Adipocyte (in vitro differentiated cells): ENCODE data around the gene DUS2.

ENCODE experiments used
- DNase-seq: peaks from one replicate; pipeline ENCODE4 v3.0.0-alpha.2; 2015; ENCODE audit warnings: low read depth
- H3K27me3 ChIP-seq: replicated peaks from 2 replicates; pipeline ENCODE4 v1.7.0; 2013; ENCODE audit warnings: mild to moderate bottlenecking, low read length, moderate library complexity; ENCODE audit not compliant: control insufficient read depth, insufficient read depth
- H3K36me3 ChIP-seq: 2 replicates; pipeline ENCODE4 v1.7.0; 2013; ENCODE audit warnings: low read length, mild to moderate bottlenecking, moderate library complexity; ENCODE audit not compliant: control insufficient read depth, insufficient read depth, severe bottlenecking
- H3K4me1 ChIP-seq: 2 replicates; pipeline ENCODE4 v1.7.0; 2013; ENCODE audit warnings: mild to moderate bottlenecking, low read length, moderate library complexity; ENCODE audit not compliant: control insufficient read depth, insufficient read depth
- H3K4me3 ChIP-seq: 2 replicates; pipeline ENCODE4 v1.7.0; 2013; ENCODE audit warnings: mild to moderate bottlenecking, low read length, moderate library complexity
- H3K9ac ChIP-seq: 2 replicates; pipeline ENCODE4 v1.7.0; 2013; ENCODE audit warnings: mild to moderate bottlenecking, low read length, moderate library complexity
- H3K9me3 ChIP-seq: 2 replicates; pipeline ENCODE4 v1.7.0; 2013; ENCODE audit warnings: mild to moderate bottlenecking, low read length, moderate library complexity; ENCODE audit not compliant: control insufficient read depth

Gene DUS2

DNA sequence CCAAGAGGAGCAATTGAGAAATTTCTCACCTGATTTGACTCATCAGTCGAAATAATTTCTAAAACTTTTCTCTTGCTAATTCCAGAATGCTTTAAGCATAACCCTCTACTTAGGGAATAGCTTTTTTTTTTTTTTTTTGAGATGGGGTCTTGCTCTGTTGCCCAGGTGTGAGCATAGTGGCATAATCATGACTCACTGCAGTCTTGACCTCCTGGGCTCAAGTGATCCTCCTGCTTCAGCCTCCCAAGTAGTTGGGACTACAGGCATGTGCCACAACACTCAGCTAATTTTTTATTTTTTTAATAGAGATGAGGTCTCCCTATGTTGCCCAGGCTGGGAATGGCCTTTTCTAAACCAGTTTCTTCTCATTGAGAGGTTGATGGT, 48.4 kb downstream of the DUS2 start:
- no peak for DNase-seq
- Histone ChIP-seq H3K9ac (no peak overlapping the region), H3K36me3 (peaks cover 49% of the 10 kb centered on the region), H3K27me3 (no peaks in the 10 kb centered on the region), H3K9me3 (no peaks in the 10 kb centered on the region), H3K4me3 (no peak overlapping the region), H3K4me1 (peaks cover 28% of the 10 kb centered on the region)

DNA sequence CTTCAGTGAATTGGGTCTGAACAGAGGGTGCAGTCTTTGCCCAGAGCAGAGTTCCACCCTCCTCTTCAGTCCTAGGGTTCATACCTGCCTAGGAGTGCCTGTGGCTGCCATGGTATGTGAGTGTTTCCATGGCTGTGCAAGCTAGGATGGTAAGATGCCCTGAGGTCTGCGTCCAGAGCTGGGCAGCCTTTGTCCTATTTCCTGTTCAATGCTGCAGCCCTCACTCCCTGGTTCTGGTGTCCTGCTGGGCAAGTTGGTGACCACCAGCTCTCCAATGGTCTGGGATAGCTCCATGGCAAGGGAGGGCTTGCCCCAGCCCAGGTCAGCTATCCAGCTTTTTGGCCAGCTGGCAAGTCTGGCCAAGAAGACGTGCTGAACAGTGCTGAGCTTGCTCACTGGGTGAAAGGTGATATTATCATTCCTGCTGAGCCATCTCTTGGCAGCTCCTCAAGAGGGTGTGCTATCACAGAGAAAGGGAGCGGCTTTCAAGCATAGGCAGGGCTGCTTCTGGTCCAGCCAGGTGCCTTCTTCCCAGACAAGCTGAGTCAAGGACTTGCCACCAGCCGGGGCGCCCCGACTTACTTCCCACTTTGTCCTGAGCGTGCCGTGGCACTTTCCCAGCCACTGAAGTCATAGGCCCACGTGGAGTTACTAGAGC, 49.1 kb downstream of the DUS2 start:
- peak; percentile 22 for DNase-seq
- no peaks in the 10 kb centered on the region for H3K9me3 ChIP-seq
- H3K4me1 ChIP-seq = peaks cover 26% of the 10 kb centered on the region
- H3K36me3 ChIP-seq = peaks cover 51% of the 10 kb centered on the region
- no peaks in the 10 kb centered on the region for H3K27me3 ChIP-seq
- no peak overlapping the region for H3K4me3 ChIP-seq
- no peak overlapping the region for H3K9ac ChIP-seq

DNA sequence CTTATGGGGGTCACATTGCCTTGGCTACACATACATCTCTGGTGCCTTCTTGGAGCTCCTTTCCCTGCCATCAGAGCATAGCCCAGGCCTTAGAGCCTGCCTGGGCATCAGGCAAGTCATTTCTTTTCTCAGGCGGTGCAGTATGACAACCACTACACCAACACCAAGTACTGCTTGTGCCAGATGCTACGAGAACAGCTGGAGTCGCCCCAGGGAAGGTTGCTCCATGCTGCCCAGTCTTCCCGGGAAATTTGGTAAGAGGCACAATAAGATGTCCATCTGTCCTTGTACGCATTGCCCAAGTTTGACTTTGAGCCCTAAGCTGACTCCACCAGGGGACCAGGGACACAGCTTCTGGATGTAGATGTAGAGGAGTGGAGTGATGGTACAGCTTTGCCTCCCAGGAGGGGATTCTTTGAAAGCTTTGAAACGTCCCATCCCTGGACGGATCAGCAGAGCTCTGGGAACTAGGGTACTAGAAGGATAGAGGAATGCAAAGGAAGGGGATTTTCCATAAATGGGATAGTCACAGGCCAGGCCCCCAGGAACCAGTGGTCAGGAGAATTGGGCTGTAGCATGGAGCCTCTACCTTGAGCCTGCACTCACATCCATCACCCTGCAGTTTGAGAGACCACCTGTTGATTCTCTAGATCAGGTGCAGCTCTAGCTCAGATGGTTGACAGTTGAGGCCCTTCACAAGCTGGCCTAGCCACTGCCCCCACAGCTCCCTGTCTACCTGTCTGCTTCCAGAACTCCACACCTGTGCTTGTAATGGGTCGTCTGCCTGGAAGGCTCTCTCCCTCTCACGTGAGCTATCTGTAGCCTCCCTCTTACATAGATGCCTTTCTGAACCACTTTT, 51.0 kb downstream of the DUS2 start:
- H3K9me3 ChIP-seq = no peaks in the 10 kb centered on the region
- H3K4me3 ChIP-seq = no peak overlapping the region
- no peak overlapping the region for H3K9ac ChIP-seq
- no peak for DNase-seq
- no peaks in the 10 kb centered on the region for H3K27me3 ChIP-seq
- H3K4me1 ChIP-seq = peaks cover 20% of the 10 kb centered on the region
- peaks cover 64% of the 10 kb centered on the region for H3K36me3 ChIP-seq

DNA sequence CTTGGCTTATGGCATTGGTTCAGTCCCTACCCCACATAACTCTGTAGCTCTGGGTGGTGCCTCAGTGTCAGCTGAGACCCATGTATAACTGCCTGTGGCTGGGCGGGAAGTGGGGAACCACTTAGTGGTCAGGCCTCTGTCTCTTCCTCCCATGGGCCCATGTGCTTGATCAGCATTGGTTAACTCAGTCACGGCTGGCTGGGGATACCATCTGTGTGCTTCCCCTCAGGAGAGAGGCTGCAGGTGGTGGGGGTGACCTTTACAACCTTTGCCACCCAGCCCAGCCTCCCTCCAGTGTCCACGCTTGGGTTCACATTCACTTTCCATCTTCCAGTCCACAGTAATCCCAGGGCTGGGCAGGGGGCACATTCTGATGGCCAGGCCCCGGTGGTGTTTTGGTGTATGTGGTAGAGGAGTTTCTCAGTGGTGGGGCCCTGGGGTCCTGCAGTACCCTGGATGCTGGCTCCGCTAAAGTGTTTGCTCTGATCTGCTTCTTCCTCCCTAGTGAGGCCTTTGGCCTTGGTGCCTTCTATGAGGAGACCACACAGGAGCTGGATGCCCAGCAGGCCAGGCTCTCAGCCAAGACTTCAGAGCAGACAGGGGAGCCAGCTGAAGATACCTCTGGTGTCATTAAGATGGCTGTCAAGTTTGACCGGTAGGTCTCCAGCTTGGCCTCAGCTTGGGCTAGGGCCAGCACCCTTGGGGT, 51.9 kb downstream of the DUS2 start:
- Histone ChIP-seq H3K9me3 (no peaks in the 10 kb centered on the region), H3K9ac (no peak overlapping the region), H3K4me1 (peaks cover 25% of the 10 kb centered on the region), H3K4me3 (no peak overlapping the region), H3K36me3 (peaks cover 64% of the 10 kb centered on the region), H3K27me3 (no peaks in the 10 kb centered on the region)
- no peak for DNase-seq

DNA sequence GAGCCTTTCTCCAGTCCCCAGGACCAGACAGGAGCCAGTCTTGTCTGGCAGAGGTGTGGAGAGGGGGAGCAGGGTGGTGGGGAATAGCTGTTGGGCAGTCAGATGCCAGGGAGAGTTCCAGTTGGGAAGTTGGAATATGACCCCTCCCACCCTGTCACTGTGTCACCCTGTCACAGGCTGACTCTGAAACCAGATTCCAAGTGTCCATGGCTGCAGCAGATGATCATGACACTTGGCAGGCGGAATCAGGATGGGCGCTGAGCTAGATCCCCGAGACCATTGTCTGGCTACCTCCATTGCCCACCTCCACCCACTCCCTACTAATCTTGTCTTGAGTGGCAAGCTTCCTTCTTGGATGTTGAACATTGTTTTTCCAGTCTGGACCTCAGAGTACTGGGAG, 52.9 kb downstream of the DUS2 start:
- Histone ChIP-seq H3K27me3 (no peaks in the 10 kb centered on the region), H3K36me3 (peaks cover 54% of the 10 kb centered on the region), H3K4me1 (peaks cover 29% of the 10 kb centered on the region), H3K4me3 (no peak overlapping the region), H3K9me3 (no peaks in the 10 kb centered on the region), H3K9ac (no peak overlapping the region)
- DNase-seq = no peak

DNA sequence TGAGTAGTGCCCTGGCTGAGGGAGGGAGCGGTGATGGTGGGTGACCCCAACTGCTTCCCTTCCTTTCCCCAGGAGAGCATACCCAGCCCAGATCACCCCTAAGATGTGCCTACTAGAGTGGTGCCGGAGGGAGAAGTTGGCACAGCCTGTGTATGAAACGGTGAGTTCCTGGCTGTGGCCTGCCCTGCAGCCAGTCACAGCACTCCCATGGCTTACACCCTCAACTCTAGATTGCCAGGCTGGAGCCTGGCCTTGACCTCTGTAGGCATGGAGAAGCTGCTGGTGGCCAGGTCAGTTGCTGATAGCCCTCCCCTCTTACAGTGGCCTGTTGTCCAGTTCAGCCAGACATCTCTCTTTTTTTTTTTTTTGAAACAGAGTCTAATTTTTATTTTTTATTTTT, 53.5 kb downstream of the DUS2 start:
- H3K36me3 ChIP-seq = peaks cover 48% of the 10 kb centered on the region

DNA sequence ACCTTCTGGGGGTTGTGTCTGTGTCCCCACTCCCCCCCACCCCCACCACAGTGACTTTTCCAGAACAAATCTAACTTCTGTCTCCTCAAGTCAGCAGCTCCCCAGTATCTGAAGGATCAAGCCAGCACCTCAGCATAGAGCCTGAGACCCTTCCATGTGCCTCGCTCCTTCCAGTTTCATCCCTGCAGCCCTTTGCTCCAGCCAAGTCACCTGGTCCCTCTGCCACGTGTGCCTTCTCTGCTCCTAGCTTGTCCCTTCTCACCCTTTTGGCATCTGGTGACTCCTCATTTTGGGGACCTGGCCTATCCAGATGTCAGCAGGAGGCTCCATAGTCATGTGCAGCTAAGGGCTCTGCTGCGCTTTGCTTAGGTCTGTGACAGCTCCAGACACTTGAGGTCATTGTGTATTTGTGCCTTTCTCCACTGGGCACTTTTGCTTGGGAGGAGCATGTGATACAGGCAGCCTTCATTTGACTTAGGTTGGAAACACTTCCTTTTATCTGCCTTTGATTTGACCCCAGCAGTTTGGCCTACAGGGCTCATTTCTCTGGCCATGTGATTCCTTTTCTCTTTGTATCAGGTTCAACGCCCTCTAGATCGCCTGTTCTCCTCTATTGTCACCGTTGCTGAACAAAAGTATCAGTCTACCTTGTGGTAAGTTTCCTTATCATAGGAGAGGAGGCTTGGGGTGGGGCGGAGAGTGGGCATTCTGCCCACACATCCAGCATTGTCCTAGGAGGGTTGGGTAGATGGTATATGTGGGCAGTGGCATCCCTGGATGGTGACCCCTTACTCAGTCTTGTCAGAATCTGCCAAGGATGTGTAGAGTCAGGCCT, 55.0 kb downstream of the DUS2 start:
- peaks cover 43% of the 10 kb centered on the region for H3K36me3 ChIP-seq
- no peak overlapping the region for H3K9ac ChIP-seq
- H3K4me1 ChIP-seq = peaks cover 29% of the 10 kb centered on the region
- no peak overlapping the region for H3K4me3 ChIP-seq
- DNase-seq = no peak
- H3K9me3 ChIP-seq = no peaks in the 10 kb centered on the region
- H3K27me3 ChIP-seq = no peaks in the 10 kb centered on the region

More for the DNA sequence above, 53.5 kb downstream of the DUS2 start:
- Histone ChIP-seq H3K27me3 (no peaks in the 10 kb centered on the region), H3K4me1 (peaks cover 28% of the 10 kb centered on the region), H3K9ac (no peak overlapping the region), H3K9me3 (no peaks in the 10 kb centered on the region), H3K4me3 (no peak overlapping the region)
- no peak for DNase-seq

DNA sequence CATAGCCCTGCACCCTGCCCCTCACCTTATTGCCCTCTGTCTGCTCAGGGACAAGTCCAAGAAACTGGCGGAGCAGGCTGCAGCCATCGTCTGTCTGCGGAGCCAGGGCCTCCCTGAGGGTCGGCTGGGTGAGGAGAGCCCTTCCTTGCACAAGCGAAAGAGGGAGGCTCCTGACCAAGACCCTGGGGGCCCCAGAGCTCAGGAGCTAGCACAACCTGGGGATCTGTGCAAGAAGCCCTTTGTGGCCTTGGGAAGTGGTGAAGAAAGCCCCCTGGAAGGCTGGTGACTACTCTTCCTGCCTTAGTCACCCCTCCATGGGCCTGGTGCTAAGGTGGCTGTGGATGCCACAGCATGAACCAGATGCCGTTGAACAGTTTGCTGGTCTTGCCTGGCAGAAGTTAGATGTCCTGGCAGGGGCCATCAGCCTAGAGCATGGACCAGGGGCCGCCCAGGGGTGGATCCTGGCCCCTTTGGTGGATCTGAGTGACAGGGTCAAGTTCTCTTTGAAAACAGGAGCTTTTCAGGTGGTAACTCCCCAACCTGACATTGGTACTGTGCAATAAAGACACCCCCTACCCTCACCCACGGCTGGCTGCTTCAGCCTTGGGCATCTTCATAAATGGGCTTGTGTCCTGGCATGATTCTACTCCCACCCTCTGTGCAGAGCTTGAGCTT, 55.8 kb downstream of the DUS2 start:
- no peak overlapping the region for H3K4me3 ChIP-seq
- no peaks in the 10 kb centered on the region for H3K27me3 ChIP-seq
- H3K9me3 ChIP-seq = no peaks in the 10 kb centered on the region
- peaks cover 41% of the 10 kb centered on the region for H3K36me3 ChIP-seq
- peaks cover 36% of the 10 kb centered on the region for H3K4me1 ChIP-seq
- no peak for DNase-seq
- H3K9ac ChIP-seq = no peak overlapping the region

DNA sequence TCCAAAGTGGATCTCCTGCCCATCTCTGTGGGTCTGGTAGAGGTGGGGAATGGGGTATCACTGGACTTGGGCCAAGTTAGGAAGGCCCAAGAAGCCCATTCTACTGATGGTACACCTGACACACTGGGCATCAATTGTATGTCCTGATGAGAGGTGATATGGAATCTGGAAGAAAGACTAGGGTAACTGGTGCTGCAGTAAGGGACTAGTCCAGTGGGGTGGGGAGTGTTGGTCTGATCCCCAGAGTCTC, 56.2 kb downstream of the DUS2 start:
- H3K27me3 ChIP-seq = no peaks in the 10 kb centered on the region
- H3K9me3 ChIP-seq = no peaks in the 10 kb centered on the region
- H3K4me1 ChIP-seq = peaks cover 41% of the 10 kb centered on the region
- H3K9ac ChIP-seq = no peak overlapping the region
- peaks cover 36% of the 10 kb centered on the region for H3K36me3 ChIP-seq
- DNase-seq = no peak
- no peak overlapping the region for H3K4me3 ChIP-seq

DNA sequence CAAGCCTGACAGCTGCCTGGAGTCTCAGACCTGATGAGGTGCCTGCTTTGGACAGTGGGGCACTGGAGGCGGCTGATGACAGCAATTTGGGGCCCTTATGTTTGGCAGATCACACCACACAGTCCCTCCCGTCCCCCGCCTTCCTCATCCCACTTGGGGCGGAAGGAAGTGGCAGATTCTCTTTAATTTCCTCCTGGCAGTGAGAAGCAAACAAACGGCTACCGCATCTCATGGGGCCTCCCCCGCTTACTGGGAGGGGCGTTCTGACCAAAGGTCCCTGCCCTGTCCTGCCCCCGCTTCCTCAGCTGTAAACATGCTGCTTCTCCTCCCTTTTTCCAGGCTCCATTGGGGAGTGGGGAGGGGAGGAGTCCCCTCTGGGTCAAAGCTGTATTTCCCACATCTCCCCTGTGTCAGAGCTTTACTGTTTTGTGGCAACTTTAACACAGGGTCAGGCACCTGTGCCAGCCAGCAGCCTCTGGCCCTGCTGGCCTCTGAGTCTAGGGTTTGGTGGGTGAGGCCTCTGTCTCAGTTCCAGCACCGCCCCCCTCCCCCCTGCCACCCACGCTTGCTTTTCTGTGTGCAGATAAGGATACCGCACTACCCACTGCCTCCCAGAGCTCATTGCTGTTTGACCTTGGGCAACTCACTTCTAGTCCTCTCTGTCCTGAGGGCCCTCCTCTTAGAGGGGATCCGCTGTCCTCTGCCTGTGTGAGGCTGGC, 56.7 kb downstream of the DUS2 start:
- no peak for DNase-seq

More for the DNA sequence above, 56.7 kb downstream of the DUS2 start:
- peak overlapping the region; percentile 52 for H3K9ac ChIP-seq
- H3K4me3 ChIP-seq = no peak overlapping the region
- H3K36me3 ChIP-seq = peaks cover 32% of the 10 kb centered on the region
- peaks cover 46% of the 10 kb centered on the region for H3K4me1 ChIP-seq
- no peaks in the 10 kb centered on the region for H3K9me3 ChIP-seq
- no peaks in the 10 kb centered on the region for H3K27me3 ChIP-seq
